Measurements from ENCODE around the gene ADAMTS15.

The ADAMTS15 gene

DNA sequence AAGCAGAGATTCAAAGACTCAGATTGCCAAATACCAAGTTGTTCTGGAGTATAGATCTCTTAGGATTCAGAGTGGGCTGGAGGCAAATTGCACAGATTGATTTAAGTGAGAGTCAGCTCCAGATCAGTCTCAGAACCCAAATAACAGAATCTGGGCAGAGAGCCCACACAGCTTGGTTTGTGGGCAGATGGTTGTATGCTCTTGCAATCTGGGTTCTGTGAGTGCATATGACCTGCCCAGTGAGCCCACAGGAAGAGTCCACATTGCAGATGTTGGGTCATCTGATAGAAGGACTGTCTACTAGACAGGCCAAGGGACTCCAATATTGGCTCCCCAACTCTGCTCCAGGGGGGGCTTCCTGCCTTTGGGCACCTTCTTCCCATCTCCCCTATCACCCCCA lies 65.9 kb downstream of the ADAMTS15 start:
- DNase-seq (ENCODE audit: low spot score), result peak; percentile 4

DNA sequence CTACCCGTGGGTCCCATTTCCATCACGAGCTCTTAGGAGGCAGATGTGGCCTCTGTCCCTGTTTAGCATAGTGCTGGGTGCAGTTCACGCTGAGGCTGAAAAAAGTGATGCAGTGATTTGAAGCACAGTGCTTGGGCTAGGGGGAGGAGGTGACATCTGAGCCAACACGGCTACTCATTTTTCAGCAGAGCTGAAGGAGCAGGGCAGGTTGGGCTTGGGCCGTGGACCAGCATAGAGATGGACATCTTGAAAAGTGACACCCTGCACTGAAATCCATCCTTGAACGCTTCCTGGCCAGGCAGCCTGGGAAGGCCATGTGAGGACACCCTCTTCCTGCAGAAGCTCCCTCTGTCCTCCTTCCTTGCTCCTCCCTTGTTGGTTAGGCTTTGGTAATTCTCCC lies 66.4 kb downstream of the ADAMTS15 start:
- peak; percentile 8 for DNase-seq (ENCODE audit: low spot score)

DNA sequence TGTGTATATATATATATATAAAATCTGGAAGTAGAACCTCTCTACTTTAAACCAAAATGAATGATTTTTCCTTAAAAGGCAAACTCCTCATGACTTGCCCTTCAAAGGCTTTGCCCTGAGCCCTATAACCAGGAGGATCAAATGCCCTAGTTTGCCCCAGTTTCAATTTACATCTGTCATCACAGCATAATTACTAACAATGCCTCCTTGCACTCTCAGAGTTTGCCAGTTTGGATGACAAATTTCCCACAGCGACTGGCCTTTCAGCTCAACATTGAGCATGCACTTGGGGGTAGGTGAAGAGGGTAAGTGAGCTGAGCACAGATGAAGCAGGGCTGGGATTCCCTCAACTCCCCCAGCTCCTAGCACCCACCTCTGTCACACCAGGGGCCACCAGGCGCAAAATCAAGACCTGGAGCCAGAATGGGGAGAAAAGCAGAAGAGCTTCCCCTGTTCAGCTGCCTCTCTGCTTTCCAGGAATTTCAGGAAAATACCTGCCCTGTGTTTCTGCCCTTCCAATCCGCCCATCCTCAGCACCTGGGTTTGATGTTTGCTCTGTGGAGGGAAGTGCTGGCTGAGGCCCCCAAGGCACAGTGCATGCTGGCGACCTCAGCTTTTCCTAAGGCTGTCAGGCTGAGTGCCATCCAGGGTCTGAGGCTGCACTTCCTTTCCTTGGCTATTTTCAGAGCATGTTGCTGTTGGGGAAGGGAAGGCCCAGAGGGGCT lies 67.5 kb downstream of the ADAMTS15 start:
- DNase-seq (ENCODE audit: low spot score), result peak; percentile 3

DNA sequence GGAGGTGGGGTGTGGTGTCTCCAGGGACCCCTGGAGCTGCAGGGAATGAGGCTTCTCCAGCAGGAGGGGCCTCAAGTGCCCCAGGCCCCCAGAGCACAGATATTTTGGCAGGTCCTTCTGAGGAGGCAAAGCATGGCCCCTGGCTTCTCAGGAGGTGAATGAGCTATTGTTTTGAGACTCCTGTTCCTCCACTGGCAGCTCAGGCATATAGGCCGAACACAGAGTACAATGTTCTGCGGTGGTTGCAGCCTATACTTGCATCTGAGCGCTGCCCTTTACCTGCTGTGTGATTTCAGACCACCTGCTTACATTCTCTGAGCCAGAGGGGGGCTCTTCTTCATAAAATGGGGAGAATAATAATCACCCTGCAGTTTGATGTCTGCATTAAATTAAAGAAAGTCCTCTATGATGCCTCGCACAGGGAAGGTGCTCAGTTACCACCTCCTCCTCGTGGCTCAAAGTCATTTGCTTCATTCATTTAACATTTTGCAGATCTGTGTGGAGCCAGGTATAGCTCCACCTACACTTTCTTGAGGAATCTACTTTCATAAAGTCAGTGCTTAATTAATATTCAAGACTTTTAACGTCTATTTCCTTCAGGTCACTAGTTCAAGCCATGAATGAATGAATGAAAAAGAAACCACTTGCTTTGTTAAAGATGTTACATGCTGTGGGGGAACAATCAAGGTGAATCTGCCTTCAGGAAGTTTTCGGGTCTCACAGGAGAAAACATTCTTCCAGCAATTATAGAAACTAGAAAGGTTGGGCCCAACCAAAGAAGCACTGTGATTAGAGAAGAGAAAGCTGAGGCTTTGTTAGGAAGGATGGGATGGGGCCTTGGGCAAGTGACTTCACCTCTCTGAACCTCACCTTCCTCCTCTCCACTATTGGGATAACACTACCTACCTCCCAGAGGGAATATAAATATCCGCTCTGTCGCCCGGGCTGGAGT lies 68.4 kb downstream of the ADAMTS15 start:
- DNase-seq (ENCODE audit: low spot score), result peak; percentile 11

DNA sequence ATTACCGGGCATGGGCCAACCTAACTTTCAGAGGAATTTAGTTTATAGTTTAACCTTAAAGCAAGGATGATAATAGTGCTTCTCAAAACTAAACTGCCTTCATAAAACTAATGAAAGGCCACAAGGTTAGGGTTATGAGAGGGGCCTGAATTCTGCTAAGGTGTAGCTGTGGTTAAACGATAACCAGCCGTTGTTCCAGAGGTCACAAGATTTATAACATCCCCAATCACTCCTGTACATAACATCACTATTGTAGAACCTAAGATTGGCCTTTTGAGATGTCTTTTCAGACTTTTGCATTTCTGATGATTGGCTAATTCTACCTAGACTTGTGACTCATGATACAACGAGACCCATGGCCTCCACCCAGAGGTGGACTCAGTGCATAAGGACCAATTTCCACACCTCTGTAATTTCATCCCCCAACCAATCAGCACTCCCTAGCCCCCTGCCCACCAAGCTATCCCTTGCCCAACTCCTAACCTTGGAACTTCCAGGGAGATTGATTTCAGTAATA lies 69.8 kb downstream of the ADAMTS15 start:
- DNase-seq (ENCODE audit: low spot score), result no peak

DNA sequence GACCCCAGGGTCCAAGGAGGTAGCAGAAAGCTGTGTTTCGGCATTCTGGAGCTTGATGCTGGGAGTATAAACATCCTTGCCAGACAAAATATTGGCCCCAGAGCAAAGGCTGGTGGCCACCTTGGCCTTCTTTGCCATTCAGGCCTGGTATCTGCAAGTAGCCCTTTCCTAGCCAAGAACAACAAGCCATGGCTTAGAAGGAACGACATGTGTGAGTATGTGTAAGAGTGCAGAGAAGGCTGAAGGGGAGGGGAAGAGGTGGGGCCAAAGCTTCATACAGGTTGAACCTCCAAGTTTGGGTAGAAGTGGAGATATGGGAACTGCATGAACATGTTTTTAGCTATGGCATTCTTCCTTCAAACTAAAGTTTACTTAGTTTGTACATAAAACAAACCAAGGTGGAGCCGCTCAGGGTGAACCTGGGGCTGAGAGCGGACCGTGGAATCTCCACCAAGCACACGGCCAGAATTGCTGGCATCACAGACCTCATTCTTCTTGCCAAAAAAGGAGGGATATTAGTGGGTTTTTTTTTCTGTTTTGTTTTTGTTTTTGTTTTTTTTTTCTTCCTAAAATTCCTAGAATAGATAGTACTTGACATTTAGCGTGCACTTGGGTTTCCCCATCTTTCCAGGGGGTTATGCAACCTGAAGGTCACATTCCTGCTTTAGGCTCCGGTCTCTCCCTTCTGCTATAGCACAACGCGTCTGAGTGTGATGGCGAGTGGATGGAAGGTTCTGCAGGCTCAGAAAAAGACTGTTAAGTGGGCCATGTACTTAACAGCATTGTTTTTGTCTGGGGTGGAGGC lies 70.9 kb downstream of the ADAMTS15 start:
- DNase-seq (ENCODE audit: low spot score), result no peak

DNA sequence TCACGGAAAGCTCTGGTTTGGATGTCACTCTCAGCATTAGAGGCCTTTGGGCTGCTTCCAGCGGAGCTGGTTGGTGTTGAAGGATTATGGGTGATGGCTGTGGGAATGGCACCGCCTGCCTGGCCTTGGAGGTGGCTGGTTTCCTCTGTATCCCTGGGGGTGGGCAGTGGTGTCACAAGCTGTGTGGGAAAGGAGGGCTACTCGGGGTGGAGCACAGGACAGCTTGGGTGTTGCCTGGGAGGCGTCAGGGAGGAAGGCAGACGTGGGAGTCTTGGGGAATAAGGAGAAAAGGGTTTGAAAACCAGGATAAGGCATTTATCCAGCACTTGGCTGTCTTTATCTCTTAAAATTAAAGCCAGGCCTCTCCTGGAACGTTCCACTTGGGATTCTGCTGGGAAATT lies 71.8 kb downstream of the ADAMTS15 start:
- DNase-seq (ENCODE audit: low spot score), result peak; percentile 12

DNA sequence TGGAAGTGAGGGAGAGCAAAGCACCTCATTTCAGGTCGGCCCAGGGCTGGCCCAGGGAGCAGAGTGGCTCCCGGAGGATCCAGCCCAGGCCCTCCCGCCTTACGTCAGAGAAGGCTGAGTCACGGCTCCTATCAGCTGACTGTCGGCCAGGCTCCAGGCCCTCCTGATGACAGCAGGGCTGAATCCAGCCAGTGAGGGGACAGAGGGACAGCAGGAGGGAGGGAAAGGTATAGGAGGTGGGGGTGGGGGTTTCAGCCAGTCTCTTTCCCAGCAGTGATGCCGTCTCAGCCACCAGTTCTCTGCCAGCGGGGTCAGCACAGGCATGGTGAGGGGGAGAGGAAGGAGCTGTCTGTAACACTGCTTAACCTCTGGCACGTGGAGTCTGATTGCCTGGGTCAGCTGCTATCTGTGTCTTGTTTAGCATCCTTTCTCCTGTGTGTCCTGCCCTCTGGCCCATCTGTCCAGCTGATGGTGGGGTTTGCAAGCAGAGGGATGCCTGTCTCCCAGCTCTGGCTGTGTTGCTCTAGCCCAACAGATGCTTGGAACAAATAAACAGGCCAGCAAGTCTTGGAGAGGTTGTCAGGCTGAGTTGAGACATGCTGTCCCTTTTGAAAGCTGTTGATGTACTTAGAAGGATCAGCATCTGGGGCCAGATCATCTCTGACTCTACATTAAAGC lies 74.0 kb downstream of the ADAMTS15 start:
- peak; percentile 26 for DNase-seq (ENCODE audit: low spot score)

DNA sequence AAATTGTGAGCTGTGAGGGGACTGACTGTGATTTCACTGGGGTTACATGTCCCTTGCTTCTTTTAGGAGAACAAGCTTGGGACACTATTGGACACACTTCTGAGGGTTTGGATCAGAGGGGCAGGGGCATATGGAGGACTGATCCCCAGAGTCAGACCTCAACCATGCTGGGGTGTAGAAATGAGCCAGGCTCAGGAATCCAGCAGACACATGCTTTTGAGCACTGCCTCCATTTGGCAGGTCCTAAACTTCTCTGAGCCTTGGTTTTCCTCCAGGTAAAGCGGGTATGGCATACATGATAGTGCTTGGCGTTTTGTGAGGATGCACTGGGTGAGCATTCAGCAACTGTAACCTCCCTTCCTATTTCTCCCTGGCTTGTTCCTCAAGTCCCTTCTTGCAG lies 74.7 kb downstream of the ADAMTS15 start:
- peak; percentile 6 for DNase-seq (ENCODE audit: low spot score)

DNA sequence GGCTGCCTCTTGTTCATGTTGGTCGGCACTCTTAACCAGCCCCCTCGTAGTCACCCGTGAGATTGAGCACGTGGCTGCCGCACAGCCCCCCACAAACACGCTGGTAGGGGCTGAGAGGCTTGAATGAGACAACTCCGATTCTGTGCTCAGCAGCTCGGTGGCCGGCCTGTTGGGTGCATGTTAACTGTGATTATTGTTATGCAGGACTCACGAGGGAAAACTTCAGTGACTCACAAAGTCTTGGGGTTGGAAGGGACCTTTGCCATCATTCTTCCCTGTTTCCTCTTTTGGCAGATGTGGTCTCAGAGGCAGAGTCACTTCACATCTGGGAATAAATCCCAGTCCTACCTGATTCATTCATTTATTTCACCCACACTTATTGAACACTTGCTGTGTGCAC lies 75.2 kb downstream of the ADAMTS15 start:
- DNase-seq (ENCODE audit: low spot score), result peak; percentile 8

DNA sequence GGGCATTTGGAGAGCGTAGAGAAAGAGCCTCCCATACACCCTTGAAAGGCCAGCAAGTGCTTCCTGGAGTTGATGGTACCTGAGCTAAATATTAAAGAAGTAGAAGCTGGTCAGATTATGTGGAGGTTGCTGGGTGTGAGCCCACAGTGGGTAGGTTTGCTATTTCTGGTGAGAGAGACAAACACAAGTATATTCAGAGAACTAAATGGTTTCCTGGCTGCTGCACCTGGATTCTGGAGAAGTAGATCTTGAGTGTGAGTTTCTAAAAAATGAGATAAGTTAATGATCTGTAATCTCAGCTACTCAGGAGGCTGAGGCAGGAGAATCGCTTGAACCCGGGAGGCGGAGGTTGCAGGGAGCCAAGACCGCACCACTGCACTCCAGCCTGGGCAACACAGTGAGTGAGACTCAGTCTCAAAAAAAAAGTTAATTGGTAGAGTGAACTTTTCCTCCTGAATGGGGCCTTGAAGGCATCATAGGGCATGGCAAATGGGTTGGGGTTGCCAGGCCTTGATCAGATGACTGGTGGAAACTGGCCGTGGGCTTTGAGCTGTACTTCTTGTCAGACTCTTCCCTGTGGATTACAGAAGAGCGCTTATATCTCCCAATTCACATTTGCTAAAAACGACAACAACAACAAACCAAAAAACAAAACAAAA lies 75.8 kb downstream of the ADAMTS15 start:
- no peak for DNase-seq (ENCODE audit: low spot score)

DNA sequence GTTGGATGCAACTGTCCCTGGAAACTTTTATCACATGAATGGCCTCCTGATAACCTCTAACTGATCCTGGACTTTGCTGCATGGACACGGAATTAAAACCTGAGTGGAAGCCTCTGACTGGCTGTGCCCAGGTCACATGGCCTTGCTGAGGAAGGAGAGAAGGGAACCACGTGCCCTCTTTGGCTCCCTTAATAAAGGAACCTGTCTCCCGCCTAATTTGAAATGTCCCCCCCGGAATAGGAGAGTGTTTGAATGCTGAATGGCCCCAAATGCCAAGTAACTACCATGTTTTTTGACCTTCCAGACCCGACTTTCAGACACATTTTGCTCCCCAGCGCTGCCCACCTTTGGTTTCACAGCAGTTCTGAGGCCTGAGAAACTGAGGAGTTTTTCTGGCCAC lies 76.9 kb downstream of the ADAMTS15 start:
- peak; percentile 6 for DNase-seq (ENCODE audit: low spot score)
